ENCODE results near the gene GIGYF1. TPM values are rescaled to one million over a fixed set of nuclear protein-coding genes. Genes with fewer than 3 reads are reported as not detected.

Gene GIGYF1
- total and polyA plus RNA-seq, 2 of the 13 experiments (the other 11 are each of a cell fraction or from before 2014, with no cell fraction given) = 7.6 to 16.1 TPM

DNA sequence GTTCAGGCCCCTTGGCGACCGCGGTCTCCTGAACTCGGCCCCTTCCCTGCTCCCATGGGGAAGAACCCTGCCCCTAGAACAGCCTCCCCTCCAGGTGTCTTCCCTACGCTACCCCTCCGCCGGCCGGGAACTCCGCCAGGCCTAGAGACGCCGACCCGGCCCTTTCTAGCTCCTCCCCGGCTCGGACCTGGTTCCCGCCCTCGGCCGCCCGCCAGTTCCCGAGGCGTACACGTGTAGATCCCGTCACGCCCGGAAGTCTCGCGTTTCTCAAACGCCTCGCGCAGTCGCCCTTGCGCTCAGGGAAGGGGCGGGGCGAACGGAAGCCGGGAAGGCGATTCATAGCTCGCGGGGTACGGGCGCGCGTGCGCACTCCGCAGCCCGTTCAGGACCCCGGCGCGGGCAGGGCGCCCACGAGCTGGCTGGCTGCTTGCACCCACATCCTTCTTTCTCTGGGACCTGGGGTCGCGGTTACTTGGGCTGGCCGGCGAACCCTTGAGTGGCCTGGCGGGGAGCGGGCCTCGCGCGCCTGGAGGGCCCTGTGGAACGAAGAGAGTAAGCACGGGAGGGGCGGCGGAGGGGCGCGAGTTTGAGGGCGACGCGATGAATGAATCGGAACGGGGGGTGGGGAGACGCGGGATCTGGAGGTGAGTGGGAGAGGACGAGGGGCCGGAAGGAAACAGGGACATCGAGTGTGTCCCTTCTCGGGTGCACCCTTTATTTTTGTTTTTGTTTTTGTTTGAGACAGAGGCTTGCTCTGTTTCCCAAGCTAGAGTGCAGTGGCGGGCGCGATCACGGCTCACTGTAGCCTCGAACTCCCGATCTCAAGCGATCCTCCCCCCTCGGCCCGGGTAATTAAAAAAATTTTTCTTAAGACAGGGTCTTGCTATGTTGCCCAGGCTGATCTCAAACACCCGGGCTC is 12.0 kb upstream of the GIGYF1 start, which contains the start of gene POP7 (continued):
- TF ChIP-seq DMTF1 (CRISPR knock-in tag; IDR thresholded peaks at IDR 0.05) = no peak
- peak; percentile 79 for TF ChIP-seq PHF8 (CRISPR knock-in tag; IDR thresholded peaks at IDR 0.05)
- no peak for TF ChIP-seq NFATC3 (CRISPR knock-in tag; IDR thresholded peaks at IDR 0.05)
- TF ChIP-seq HINFP (CRISPR knock-in tag; IDR thresholded peaks at IDR 0.05; ENCODE audit: low read depth) = peak; percentile 16; the same call in 1 of the 2 replicates
- TF ChIP-seq ZNF143 (CRISPR knock-in tag; IDR thresholded peaks at IDR 0.05) = no peak; the same call in 1 of the 2 replicates
- TF ChIP-seq MIER3 (CRISPR knock-in tag; IDR thresholded peaks at IDR 0.05; ENCODE audit: borderline replicate concordance) = peak; percentile 23; the same call in 1 of the 2 replicates
- no peak for TF ChIP-seq JUND (CRISPR knock-in tag; IDR thresholded peaks at IDR 0.05)
- no peak for TF ChIP-seq SCMH1 (CRISPR knock-in tag; IDR thresholded peaks at IDR 0.05; ENCODE audit: borderline replicate concordance)
- TF ChIP-seq ZNF160 (CRISPR knock-in tag; IDR thresholded peaks at IDR 0.05) = peak; percentile 72
- no peak for TF ChIP-seq ZNF512B (CRISPR knock-in tag; IDR thresholded peaks at IDR 0.05; ENCODE audit: borderline replicate concordance)
- TF ChIP-seq ZNF776 (CRISPR knock-in tag; IDR thresholded peaks at IDR 0.05) = peak; percentile 88; the same call in 1 of the 2 replicates
- TF ChIP-seq FOXA1 (IDR thresholded peaks at IDR 0.05) = no peak
- no peak for TF ChIP-seq FOXA1 (CRISPR knock-in tag; IDR thresholded peaks at IDR 0.05)
- no peak for TF ChIP-seq MTERF4 (CRISPR knock-in tag; IDR thresholded peaks at IDR 0.05)
- TF ChIP-seq, protein P1, sequence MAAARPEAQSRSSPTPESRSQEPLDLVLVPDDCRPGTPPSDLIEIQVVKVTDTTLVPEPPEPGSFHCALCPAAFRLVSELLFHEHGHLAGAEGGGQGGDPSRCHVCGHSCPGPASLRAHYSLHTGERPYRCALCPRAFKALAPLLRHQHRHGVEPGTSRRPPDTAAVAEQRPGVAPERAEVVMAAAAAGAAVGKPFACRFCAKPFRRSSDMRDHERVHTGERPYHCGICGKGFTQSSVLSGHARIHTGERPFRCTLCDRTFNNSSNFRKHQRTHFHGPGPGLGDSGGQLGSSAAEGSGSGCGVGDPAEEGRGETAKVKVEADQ (CRISPR knock-in tag; IDR thresholded peaks at IDR 0.05; ENCODE audit: borderline replicate concordance) = no peak; the same call in 1 of the 2 replicates
- TF ChIP-seq, protein P2, sequence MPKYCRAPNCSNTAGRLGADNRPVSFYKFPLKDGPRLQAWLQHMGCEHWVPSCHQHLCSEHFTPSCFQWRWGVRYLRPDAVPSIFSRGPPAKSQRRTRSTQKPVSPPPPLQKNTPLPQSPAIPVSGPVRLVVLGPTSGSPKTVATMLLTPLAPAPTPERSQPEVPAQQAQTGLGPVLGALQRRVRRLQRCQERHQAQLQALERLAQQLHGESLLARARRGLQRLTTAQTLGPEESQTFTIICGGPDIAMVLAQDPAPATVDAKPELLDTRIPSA (CRISPR knock-in tag; IDR thresholded peaks at IDR 0.05; ENCODE audit: borderline replicate concordance) = no peak
- TF ChIP-seq ZBTB20 (CRISPR knock-in tag; IDR thresholded peaks at IDR 0.05; ENCODE audit: borderline replicate concordance, low read depth) = no peak; the same call in 1 of the 2 replicates
- no peak; the same call in 1 of the 2 replicates for TF ChIP-seq HNRNPL (IDR thresholded peaks at IDR 0.05; ENCODE audit: low read depth, low read length)
- no peak for TF ChIP-seq ZNF713 (CRISPR knock-in tag; IDR thresholded peaks at IDR 0.05)

All from HepG2 (cell line).